HG03558 (cell line): ENCODE results near the gene FBXO28.
"Not testable (repeated sequence)": the region's sequence is repeated elsewhere in the genome, so short reads cannot be mapped to it uniquely, and the experiment has no call there.

Experiments used
- ATAC-seq: cut with Tn5 transposase; IDR thresholded peaks from one replicate; pipeline ENCODE4 v1.9.1; 2021; ENCODE audit warnings: moderate number of reproducible peaks; ENCODE audit not compliant: unreplicated experiment; ENCODE audit errors: extremely low read depth

The FBXO28 gene

GRCh38 chr1:224182866-224183590, 69.1 kb downstream of the FBXO28 start, which contains the start of gene DEGS1:
DEGS1 (plus strand) TSS chr1:224183240; CDS start chr1:224183337, 97 bp downstream.
- peak; percentile 27 for ATAC-seq

GRCh38 chr1:224183591-224184312, 69.8 kb downstream of the FBXO28 start:
- peak; percentile 25 for ATAC-seq

GRCh38 chr1:224185208-224185607, 71.3 kb downstream of the FBXO28 start:
- ATAC-seq: no peak

GRCh38 chr1:224188286-224188685, 74.4 kb downstream of the FBXO28 start:
- no peak for ATAC-seq

- no peak for ATAC-seq
These were observed 75.7 kb downstream of the FBXO28 start for GRCh38 chr1:224189561-224189960.

- no peak for ATAC-seq
These were observed 78.3 kb downstream of the FBXO28 start for GRCh38 chr1:224192082-224192788.

- ATAC-seq: no peak
These were observed 79.5 kb downstream of the FBXO28 start for GRCh38 chr1:224193319-224193966.

- ATAC-seq: no peak
These were observed 83.1 kb downstream of the FBXO28 start for GRCh38 chr1:224196813-224197600.

GRCh38 chr1:224198572-224198971, 84.7 kb downstream of the FBXO28 start:
- ATAC-seq: no peak

- ATAC-seq: no peak
These were observed 85.8 kb downstream of the FBXO28 start for GRCh38 chr1:224199679-224200078.

GRCh38 chr1:224201383-224201782, 87.5 kb downstream of the FBXO28 start:
- no peak for ATAC-seq

- no peak for ATAC-seq
These were observed 87.9 kb downstream of the FBXO28 start for GRCh38 chr1:224201853-224202252.

GRCh38 chr1:224203243-224204016, 89.5 kb downstream of the FBXO28 start:
- ATAC-seq: peak; percentile 37

- ATAC-seq: no peak
These were observed 91.5 kb downstream of the FBXO28 start for GRCh38 chr1:224205438-224205840.

GRCh38 chr1:224205931-224206538, 92.1 kb downstream of the FBXO28 start:
- ATAC-seq: not testable (repeated sequence)

- ATAC-seq: no peak
These were observed 97.5 kb downstream of the FBXO28 start for GRCh38 chr1:224211206-224211962.
